ENCODE results near the gene CFAP74.

DNA sequence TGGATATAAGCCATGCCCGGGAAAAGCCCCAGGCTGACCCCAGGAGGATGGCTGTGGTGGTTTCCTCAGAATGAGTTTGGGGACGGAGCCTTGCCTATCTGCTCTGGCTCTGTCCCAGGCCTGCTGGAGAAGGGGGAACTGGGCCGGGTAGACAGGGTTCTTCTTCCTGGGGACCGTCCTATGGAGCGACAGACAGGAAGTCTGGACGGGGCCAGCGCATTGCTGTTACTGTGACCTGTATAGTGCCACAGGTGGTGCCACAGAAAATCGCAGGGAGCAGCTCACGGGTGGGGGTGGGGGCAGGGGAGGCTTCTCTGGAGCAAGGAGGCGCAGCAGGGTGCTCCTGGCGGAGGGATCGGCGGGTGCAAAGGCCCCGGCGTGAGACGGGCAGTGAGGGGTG is 36.4 kb downstream of the CFAP74 start:
- TF ChIP-seq, protein P1, sequence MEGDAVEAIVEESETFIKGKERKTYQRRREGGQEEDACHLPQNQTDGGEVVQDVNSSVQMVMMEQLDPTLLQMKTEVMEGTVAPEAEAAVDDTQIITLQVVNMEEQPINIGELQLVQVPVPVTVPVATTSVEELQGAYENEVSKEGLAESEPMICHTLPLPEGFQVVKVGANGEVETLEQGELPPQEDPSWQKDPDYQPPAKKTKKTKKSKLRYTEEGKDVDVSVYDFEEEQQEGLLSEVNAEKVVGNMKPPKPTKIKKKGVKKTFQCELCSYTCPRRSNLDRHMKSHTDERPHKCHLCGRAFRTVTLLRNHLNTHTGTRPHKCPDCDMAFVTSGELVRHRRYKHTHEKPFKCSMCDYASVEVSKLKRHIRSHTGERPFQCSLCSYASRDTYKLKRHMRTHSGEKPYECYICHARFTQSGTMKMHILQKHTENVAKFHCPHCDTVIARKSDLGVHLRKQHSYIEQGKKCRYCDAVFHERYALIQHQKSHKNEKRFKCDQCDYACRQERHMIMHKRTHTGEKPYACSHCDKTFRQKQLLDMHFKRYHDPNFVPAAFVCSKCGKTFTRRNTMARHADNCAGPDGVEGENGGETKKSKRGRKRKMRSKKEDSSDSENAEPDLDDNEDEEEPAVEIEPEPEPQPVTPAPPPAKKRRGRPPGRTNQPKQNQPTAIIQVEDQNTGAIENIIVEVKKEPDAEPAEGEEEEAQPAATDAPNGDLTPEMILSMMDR (conservative IDR thresholded peaks at IDR 0.05; ENCODE audit: low read length), result no peak
- TF ChIP-seq EZH2phosphoT487 (IDR thresholded peaks at IDR 0.05; ENCODE audit: borderline replicate concordance), result no peak
